ENCODE data around the gene EPRS1. TPM values are rescaled to one million over a fixed set of nuclear protein-coding genes. Genes with fewer than 3 reads are reported as not detected.

Gene EPRS1
- total RNA-seq, 2 experiments from 2014 or later: 117 to 123 TPM

Other genes with a start within 250 kb of the EPRS1 start
- not detected for gene SLC30A10, start 117.9 kb downstream of the EPRS1 start, total RNA-seq
- gene BPNT1, start 43.3 kb upstream of the EPRS1 start, total RNA-seq: 10 to 100 TPM; 19.1 to 20.6 TPM
- gene IARS2, start 47.6 kb upstream of the EPRS1 start, total RNA-seq: 10 to 100 TPM; 54.9 to 55.5 TPM
- 10 to 100 TPM; 47.8 to 50.1 TPM for gene RAB3GAP2, start 225.9 kb upstream of the EPRS1 start, total RNA-seq